ENCODE measurements around the gene CAP2.
"Not testable (repeated sequence)": the region's sequence is repeated elsewhere in the genome, so short reads cannot be mapped to it uniquely, and the experiment has no call there.

Gene CAP2

DNA sequence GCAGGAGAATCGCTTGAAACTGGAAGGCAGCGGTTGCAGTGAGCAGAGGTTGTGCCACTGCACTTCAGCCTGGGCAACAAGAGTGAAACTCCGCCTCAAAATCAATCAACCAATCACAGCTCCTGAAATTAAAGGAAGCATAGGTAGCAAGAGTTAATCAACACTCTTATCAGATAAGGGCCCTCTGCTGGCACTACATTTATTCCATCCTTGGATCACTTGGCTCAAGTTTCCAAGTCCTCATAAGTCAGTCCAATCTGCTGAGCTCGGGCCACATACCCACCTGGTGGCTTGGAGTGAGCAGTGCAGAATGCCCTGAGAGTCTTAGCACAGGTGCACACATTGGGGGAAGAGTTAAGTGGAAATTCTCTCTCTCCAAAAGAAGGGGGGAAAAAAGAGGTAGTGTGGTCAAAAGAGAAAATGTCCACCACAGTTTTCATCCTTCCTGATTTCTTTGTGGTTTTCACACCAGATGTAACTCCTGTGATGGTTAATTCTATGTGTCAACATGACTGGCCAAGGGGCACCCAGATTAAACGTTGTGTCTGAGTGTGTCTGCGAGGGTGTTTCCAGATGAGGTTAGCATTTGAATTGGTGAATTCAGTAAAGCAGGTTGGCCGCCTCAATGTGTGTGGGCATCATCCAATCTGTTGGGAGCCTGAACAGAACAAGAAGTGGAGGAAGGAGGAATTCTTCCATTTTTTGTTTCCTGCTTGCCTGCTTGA lies 192.5 kb downstream of the CAP2 start:
- Histone ChIP-seq H3K27me3 (ENCODE audit: insufficient read depth, low read length, poor library complexity) (no peaks in the 10 kb centered on the region), H3K4me2 (ENCODE audit: insufficient read depth, low read length) (no peak overlapping the region), H3K4me3 (ENCODE audit: low read depth in 1 of 2, low read length in 2 of 2) (no peak overlapping the region), H4K20me1 (ENCODE audit: insufficient read depth, low read length) (no peaks in the 10 kb centered on the region), H3K4me1 (ENCODE audit: insufficient read depth, low read length) (peaks cover 14% of the 10 kb centered on the region), H3K9me3 (ENCODE audit: insufficient read depth, low read length, severe bottlenecking) (no peaks in the 10 kb centered on the region), H3K79me2 (ENCODE audit: insufficient read depth, low read length) (no peaks in the 10 kb centered on the region), H3K9ac (ENCODE audit: low read depth, low read length) (no peak overlapping the region), H3K36me3 (ENCODE audit: insufficient read depth, low read length) (no peaks in the 10 kb centered on the region), H3K27ac (ENCODE audit: low read length) (no peak overlapping the region), H2AFZ (ENCODE audit: low read depth, low read length) (no peak overlapping the region)
- DNase-seq (no peak), ATAC-seq (ENCODE audit: insufficient read depth, low read depth) (no peak)
- TF ChIP-seq, protein P1, sequence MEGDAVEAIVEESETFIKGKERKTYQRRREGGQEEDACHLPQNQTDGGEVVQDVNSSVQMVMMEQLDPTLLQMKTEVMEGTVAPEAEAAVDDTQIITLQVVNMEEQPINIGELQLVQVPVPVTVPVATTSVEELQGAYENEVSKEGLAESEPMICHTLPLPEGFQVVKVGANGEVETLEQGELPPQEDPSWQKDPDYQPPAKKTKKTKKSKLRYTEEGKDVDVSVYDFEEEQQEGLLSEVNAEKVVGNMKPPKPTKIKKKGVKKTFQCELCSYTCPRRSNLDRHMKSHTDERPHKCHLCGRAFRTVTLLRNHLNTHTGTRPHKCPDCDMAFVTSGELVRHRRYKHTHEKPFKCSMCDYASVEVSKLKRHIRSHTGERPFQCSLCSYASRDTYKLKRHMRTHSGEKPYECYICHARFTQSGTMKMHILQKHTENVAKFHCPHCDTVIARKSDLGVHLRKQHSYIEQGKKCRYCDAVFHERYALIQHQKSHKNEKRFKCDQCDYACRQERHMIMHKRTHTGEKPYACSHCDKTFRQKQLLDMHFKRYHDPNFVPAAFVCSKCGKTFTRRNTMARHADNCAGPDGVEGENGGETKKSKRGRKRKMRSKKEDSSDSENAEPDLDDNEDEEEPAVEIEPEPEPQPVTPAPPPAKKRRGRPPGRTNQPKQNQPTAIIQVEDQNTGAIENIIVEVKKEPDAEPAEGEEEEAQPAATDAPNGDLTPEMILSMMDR (IDR thresholded peaks at IDR 0.05; ENCODE audit: borderline replicate concordance, extremely low read depth, low read length, poor library complexity, severe bottlenecking), result no peak
- TF ChIP-seq EZH2 (IDR thresholded peaks at IDR 0.05; ENCODE audit: borderline replicate concordance, low read depth, low read length, severe bottlenecking), result no peak

DNA sequence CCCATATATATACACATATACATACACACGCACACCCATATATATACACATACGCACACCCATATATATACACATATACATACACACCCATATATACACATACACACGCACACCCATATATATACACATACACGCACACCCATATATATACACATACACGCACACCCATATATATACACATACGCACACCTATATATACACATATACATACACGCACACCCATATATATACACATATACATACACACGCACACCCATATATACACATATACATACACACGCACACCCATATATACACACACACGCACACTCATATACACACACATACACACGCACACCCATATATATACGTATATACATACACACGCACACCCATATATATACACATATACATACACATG lies 193.2 kb downstream of the CAP2 start:
- not testable (repeated sequence) for H3K4me2 ChIP-seq (ENCODE audit: insufficient read depth, low read length); H3K27me3 ChIP-seq (ENCODE audit: insufficient read depth, low read length, poor library complexity); H2AFZ ChIP-seq (ENCODE audit: low read depth, low read length); H3K9me3 ChIP-seq (ENCODE audit: insufficient read depth, low read length, severe bottlenecking); DNase-seq; H3K27ac ChIP-seq (ENCODE audit: low read length); H3K9ac ChIP-seq (ENCODE audit: low read depth, low read length); H4K20me1 ChIP-seq (ENCODE audit: insufficient read depth, low read length); H3K79me2 ChIP-seq (ENCODE audit: insufficient read depth, low read length); H3K36me3 ChIP-seq (ENCODE audit: insufficient read depth, low read length); ATAC-seq (ENCODE audit: insufficient read depth, low read depth); H3K4me3 ChIP-seq (ENCODE audit: low read depth in 1 of 2, low read length in 2 of 2)
- peaks cover 14% of the 10 kb centered on the region for H3K4me1 ChIP-seq (ENCODE audit: insufficient read depth, low read length)

DNA sequence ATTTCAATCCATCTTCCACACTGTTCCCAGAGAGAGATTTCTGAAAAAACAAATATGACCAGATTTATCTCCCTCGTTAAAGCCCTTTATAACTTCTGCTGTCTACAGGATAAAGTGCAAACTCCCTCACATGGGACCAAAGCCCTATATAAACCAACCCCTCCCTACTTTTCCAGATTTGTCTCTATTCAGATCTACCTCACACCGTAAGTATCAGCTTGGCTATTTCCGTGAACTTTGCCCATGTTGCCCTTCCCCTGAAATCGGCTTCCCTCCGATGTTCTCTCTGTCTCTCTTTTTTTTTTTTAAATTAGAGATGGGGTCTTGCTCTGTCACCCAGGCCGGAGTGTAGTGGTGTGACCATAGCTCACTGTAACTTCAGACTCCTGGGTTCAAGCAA lies 194.6 kb downstream of the CAP2 start:
- Histone ChIP-seq H3K9me3 (ENCODE audit: insufficient read depth, low read length, severe bottlenecking) (no peaks in the 10 kb centered on the region), H2AFZ (ENCODE audit: low read depth, low read length) (no peak overlapping the region), H3K4me1 (ENCODE audit: insufficient read depth, low read length) (peaks cover 14% of the 10 kb centered on the region), H3K79me2 (ENCODE audit: insufficient read depth, low read length) (no peaks in the 10 kb centered on the region), H3K27me3 (ENCODE audit: insufficient read depth, low read length, poor library complexity) (no peaks in the 10 kb centered on the region), H3K9ac (ENCODE audit: low read depth, low read length) (no peak overlapping the region), H3K4me3 (ENCODE audit: low read depth in 1 of 2, low read length in 2 of 2) (no peak overlapping the region), H3K36me3 (ENCODE audit: insufficient read depth, low read length) (no peaks in the 10 kb centered on the region), H3K4me2 (ENCODE audit: insufficient read depth, low read length) (no peak overlapping the region), H4K20me1 (ENCODE audit: insufficient read depth, low read length) (no peaks in the 10 kb centered on the region), H3K27ac (ENCODE audit: low read length) (no peak overlapping the region)
- ATAC-seq (ENCODE audit: insufficient read depth, low read depth) (no peak), DNase-seq (no peak)
- no peak for TF ChIP-seq EZH2 (IDR thresholded peaks at IDR 0.05; ENCODE audit: borderline replicate concordance, low read depth, low read length, severe bottlenecking)
- TF ChIP-seq, protein P1 (IDR thresholded peaks at IDR 0.05; ENCODE audit: borderline replicate concordance, extremely low read depth, low read length, poor library complexity, severe bottlenecking), result no peak

DNA sequence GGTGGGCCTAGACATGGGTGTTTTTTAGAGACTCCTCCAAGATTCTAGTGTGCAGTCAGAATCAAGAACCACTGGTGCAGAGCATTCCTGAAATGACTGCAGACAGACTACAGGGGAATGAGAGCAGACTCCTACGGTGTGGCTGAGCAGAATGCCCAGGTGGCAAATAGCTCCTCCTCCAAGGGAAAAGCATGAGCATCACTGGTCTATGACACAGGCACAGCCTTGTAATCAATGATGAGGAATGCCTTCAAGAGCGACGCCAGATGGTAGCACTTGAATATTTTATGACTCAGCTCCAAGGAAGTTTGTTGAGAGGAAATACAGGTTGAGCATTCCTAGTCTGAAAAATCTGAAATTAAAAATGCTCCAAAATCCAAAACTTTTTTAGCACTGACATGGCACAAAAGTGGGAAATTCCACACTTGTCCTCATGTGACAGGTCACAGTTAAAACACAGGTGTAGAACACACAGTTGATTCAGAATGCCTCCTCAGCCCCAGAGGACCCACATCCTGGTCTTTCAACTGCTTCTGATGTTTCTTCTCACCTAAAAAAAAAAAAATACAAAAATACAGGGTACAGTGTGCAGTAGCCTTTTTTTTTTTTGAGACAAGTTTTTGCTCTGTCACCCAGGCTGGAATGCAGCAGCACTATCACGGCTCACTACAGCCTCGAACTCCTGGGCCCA lies 196.2 kb downstream of the CAP2 start:
- H3K9me3 ChIP-seq (ENCODE audit: insufficient read depth, low read length, severe bottlenecking), result no peaks in the 10 kb centered on the region
- H3K79me2 ChIP-seq (ENCODE audit: insufficient read depth, low read length), result no peaks in the 10 kb centered on the region
- TF ChIP-seq EZH2 (IDR thresholded peaks at IDR 0.05; ENCODE audit: borderline replicate concordance, low read depth, low read length, severe bottlenecking), result no peak
- TF ChIP-seq, protein P1 (IDR thresholded peaks at IDR 0.05; ENCODE audit: borderline replicate concordance, extremely low read depth, low read length, poor library complexity, severe bottlenecking), result no peak
- H4K20me1 ChIP-seq (ENCODE audit: insufficient read depth, low read length), result no peaks in the 10 kb centered on the region
- H3K9ac ChIP-seq (ENCODE audit: low read depth, low read length), result no peak overlapping the region
- peaks cover 14% of the 10 kb centered on the region for H3K4me1 ChIP-seq (ENCODE audit: insufficient read depth, low read length)
- ATAC-seq (ENCODE audit: insufficient read depth, low read depth) (peak; percentile 85), DNase-seq (peak; percentile 29)
- no peak overlapping the region for H2AFZ ChIP-seq (ENCODE audit: low read depth, low read length)
- no peak overlapping the region for H3K4me2 ChIP-seq (ENCODE audit: insufficient read depth, low read length)
- H3K27ac ChIP-seq (ENCODE audit: low read length), result peak overlapping the region; percentile 5; the same call in 1 of the 2 replicates
- H3K36me3 ChIP-seq (ENCODE audit: insufficient read depth, low read length), result no peaks in the 10 kb centered on the region
- no peaks in the 10 kb centered on the region for H3K27me3 ChIP-seq (ENCODE audit: insufficient read depth, low read length, poor library complexity)
- H3K4me3 ChIP-seq (ENCODE audit: low read depth in 1 of 2, low read length in 2 of 2), result no peak overlapping the region
